Measurements from ENCODE around the gene TRIM22.
"Not testable (repeated sequence)": the region's sequence is repeated elsewhere in the genome, so short reads cannot be mapped to it uniquely, and the experiment has no call there.

Gene TRIM22

GRCh38 chr11:5691238-5691963, 1.8 kb downstream of the TRIM22 start:
- DNase-seq, result not testable (repeated sequence)

- DNase-seq, result no peak
Measured at GRCh38 chr11:5691964-5692361, 2.4 kb downstream of the TRIM22 start.

GRCh38 chr11:5694642-5695041, 5.1 kb downstream of the TRIM22 start:
- no peak for DNase-seq

GRCh38 chr11:5695580-5695979, 6.0 kb downstream of the TRIM22 start:
- no peak for DNase-seq

- no peak for DNase-seq
Measured at GRCh38 chr11:5696210-5696609, 6.6 kb downstream of the TRIM22 start.

- no peak for DNase-seq
Measured at GRCh38 chr11:5698281-5698680, 8.7 kb downstream of the TRIM22 start.

- DNase-seq, result no peak
Measured at GRCh38 chr11:5700421-5701054, 10.9 kb downstream of the TRIM22 start.

GRCh38 chr11:5701055-5701577, 11.5 kb downstream of the TRIM22 start:
- no peak for DNase-seq

GRCh38 chr11:5703741-5704536, 14.3 kb downstream of the TRIM22 start:
- no peak for DNase-seq

- DNase-seq, result no peak
Measured at GRCh38 chr11:5705688-5706087, 16.1 kb downstream of the TRIM22 start.

GRCh38 chr11:5712507-5712906, 22.9 kb downstream of the TRIM22 start:
- DNase-seq, result no peak

GRCh38 chr11:5713695-5714094, 24.1 kb downstream of the TRIM22 start:
- no peak for DNase-seq

GRCh38 chr11:5716518-5716917, 26.9 kb downstream of the TRIM22 start:
- not testable (repeated sequence) for DNase-seq

GRCh38 chr11:5719703-5720495, 30.3 kb downstream of the TRIM22 start:
- no peak for DNase-seq

GRCh38 chr11:5722622-5723021, 33.0 kb downstream of the TRIM22 start:
- DNase-seq, result no peak

- DNase-seq, result no peak
Measured at GRCh38 chr11:5726351-5726750, 36.8 kb downstream of the TRIM22 start.

- DNase-seq, result no peak
Measured at GRCh38 chr11:5727691-5728090, 38.1 kb downstream of the TRIM22 start.

GRCh38 chr11:5736396-5736795, 46.8 kb downstream of the TRIM22 start, which contains the start of gene OR56B1:
OR56B1 (plus strand) TSS chr11:5736448; CDS start chr11:5736517, 69 bp downstream.
- DNase-seq, result no peak

GRCh38 chr11:5737091-5737490, 47.5 kb downstream of the TRIM22 start:
- no peak for DNase-seq

- DNase-seq, result no peak
Measured at GRCh38 chr11:5737670-5738392, 48.2 kb downstream of the TRIM22 start.

- no peak for DNase-seq
Measured at GRCh38 chr11:5738431-5738830, 48.8 kb downstream of the TRIM22 start.

GRCh38 chr11:5746614-5747013, 57.0 kb downstream of the TRIM22 start:
- no peak for DNase-seq
